ENCODE results near the gene PLCE1. TPM values are rescaled to one million over a fixed set of nuclear protein-coding genes. Genes with fewer than 3 reads are reported as not detected.
"Not testable (repeated sequence)": the region's sequence is repeated elsewhere in the genome, so short reads cannot be mapped to it uniquely, and the experiment has no call there.

PLCE1 gene
- total RNA-seq: 0.19 and 0.29 TPM in 2 replicates

DNA sequence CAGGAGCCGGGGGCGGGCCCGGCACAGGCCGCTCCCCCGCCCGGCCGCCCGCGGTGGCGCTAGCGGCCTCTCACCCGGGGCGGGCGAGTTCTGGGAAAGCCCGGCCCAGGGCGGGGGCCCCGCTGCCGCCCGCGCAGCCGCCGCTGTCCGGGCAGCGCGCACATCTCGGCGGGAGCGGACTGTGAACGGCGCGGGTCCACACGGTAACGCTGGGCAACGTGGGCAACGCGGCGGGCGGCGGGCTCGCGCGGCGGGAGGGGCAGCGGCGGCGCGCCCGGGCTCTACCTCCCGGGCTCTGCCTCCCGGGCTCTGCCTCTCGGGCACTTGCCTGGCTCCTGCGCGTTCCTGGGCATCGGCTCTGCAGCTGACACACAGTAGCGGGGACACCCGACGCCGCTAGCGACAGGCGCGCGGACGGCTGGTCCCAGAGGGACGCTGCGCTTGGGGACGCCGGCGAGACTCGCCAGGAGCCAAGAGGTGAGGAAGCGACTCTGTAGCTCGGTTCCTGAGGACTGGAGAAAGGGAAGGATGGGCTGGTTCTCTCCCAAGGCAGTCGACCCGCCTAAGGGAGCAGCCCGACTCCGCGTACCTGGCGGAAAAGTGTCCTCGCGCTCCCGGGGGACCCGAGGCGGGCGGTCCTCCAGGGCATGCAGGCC lies at the start of gene PLCE1:
Gene PLCE1 (plus strand): TSS at position 150 of the 656 bp plus-strand sequence. CDS start 37,116 bp downstream, outside the sequence.
- DNase-seq (ENCODE audit: extremely low read depth, low read depth, low spot score): no peak

DNA sequence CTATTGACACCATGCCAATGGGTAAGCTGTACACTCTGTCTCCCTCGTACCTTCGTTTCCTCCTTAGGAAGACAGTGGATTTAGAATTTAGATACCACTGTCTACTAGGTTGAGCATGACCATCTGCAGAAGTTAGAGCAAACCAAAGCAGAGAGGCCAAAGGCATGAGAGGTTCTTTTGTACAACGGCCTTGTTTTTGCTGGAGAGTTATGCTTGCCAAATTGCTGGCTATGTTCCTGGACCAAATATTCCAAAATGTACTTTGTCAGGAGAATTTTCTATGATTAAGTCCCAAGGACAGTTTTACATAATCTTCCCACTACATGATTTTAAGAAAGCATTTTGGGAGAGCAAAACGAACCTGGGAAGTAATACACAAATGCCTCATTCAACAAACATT lies 47.9 kb upstream of the PLCE1 start:
- DNase-seq (ENCODE audit: extremely low read depth, low read depth, low spot score): no peak

DNA sequence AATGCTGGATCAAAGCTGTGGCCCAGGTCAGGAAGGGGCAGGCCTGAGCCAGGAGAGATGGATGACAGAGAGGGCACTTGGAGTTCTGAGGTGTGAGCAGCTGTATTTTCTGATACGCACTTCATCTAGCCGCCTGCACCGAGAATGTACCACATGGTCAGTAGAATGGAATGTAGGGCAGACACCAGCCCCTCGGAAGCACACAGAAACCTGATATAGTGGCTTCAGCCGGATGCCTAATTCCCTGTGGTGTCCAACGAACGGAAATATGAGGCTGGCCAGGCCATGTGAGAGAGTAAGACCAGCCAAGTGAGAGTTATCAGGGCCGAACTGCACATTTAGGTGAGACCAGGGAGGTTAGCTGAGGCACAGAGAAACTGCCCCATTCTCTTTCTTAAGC lies 46.7 kb upstream of the PLCE1 start:
- DNase-seq (ENCODE audit: extremely low read depth, low read depth, low spot score): no peak

DNA sequence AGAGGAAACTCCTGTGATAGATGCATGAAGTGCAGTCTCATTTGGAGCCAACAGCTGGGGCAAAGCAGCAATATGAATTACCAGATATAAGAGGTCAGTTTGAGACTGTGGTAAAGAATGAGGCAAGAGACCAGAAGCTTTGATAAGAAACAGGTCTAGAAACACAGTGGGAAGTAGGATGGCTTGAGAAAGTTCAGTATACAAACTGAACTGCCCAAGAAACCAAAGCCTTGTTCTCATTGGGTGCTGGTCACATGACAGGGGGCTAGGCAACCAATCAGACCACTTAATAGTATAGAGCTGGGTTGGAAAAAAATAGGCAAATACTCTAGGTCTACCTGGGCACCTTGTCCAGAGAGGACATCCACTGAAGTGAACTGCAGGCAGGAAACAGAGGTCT lies 46.2 kb upstream of the PLCE1 start:
- no peak for DNase-seq (ENCODE audit: extremely low read depth, low read depth, low spot score)

DNA sequence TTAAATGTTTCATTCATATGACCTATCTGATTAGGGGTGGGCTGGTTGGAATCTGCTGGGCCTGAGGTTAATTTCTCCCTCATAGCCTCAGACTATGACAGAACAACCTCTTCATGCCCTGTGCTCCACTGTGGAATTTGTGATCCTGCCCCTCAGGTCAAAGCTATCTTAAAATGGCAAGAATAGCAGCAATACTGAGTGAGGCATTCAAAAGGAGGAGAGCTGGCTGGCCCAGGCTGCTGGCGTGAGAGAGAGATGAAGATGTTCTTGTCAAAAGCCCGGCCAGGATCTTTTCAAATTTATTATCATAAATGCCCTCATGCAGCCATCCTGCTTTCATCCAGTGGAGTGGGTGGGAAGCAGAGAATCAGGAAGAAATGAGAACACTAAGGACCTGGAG lies 41.8 kb upstream of the PLCE1 start:
- no peak for DNase-seq (ENCODE audit: extremely low read depth, low read depth, low spot score)

DNA sequence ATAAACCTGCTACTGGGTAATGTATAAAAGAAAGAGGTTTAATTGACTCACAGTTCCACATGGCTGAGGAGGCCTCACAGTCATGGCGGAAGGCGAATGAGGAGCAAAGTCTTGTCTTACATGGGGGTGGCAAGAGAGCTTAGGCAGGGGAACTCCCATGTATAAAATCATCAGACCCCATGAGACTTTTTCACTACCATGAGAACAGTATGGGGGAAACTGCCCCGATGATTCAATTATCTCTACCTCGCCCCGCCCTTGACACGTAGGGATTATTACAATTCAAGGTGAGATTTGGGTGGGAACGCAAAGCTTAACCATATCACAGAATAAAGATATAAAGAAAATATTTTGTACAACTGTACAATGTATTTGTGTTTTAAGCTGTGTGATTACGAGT lies 39.4 kb upstream of the PLCE1 start:
- no peak for DNase-seq (ENCODE audit: extremely low read depth, low read depth, low spot score)

DNA sequence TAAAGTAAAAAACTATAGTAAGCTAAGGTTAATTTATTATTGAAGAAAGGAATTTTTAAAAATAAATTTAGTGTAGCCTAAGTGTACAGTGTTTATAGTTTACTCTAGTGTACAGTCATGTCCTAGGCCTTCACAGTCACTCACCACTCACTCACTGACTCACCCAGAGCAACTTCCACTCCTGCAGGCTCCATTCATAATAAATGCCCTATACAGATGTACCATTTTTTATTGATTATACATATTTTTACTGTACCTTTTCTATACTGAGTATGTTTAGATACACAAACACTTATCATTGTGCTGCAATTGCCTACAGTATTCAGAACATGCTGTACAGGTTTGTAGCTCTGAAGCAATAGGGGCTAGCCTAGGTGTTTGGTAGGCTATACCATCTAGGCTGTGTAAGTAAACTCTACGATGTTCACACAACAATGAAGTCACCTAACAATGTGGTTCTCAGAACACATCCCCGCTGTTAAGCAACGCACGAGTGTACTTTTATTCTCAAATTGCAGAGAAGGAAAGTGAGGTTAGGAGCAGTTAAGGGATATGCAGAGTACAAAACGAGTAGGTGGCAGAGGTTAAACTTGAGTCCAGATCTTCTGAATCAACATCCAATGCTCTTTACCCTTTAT lies 38.9 kb upstream of the PLCE1 start:
- DNase-seq (ENCODE audit: extremely low read depth, low read depth, low spot score): no peak

DNA sequence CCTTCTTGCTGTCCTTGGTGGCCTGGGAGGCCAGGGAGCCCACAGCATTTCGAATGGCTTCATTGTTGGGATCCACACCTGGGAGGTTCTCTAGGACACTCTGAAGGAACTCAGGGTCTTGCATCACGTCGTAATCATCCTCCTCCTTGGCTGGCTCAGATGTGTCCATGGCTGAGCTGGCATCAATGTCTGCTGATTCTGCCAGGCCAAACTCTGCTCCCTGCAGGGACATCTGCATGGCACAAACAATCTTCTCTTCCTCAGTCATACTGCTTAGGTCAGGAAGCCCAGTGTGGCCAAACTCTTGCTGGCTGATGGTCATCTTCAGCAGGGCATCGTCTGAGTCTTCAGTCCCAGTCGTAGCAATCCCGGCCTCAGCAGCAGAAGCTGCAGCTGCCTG lies 34.9 kb upstream of the PLCE1 start:
- DNase-seq (ENCODE audit: extremely low read depth, low read depth, low spot score): no peak

DNA sequence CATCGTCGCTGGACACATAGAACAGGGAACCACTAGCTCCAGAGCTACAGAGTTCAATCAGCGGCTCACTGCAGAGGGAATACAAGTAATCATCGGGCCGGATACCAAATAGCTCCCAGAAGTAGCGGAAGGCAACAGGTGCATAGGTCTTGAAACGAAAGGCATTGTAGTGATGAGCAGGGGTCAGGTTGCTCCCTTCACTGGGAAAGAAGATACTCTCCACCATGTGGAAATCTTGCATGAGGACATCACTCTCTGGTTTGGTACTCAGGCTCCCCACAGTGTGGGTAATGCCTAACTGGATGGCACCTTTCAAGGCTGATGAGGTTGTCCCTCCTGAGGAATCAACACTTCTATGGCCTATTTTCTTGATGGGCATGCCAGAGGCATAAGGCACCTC lies 32.7 kb upstream of the PLCE1 start:
- not testable (repeated sequence) for DNase-seq (ENCODE audit: extremely low read depth, low read depth, low spot score)

DNA sequence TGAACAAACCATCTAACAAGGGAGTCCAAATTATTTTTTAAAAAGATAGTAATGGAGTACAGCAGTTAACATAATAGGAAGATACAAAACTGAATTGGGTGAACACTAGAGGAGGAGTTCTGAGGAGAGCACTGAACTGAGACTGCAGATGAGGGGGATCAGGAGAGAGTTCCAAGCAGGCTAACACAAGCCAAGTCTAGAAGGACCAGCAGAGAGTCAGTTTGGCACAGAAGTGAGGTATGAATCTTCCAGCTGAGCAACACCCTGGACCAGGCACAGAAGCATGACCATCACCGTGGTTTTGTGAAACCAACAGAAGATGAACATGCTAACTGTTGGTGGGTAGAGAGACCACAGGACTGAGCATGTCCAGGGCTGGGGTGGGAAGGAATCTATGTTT lies 30.8 kb upstream of the PLCE1 start:
- DNase-seq (ENCODE audit: extremely low read depth, low read depth, low spot score): no peak

DNA sequence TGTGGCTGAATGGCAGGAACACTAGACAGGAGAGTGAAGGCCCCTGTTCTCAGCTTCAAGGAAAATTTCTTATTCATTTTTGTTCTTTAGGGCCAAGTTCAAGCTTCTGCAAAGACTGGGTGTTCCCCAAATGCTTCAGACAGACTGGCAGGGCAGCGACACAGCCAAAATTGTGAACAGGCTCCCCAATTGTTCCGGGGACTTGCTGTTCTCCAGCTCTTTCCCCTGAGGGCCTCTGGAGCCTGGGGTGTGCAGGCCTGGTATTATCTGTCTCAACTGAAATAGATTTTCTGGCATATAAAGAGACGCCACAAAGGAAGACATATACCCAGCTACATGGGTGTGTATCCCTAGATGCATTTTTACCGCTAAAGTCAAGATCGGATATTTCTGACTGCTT lies 30.3 kb upstream of the PLCE1 start:
- no peak for DNase-seq (ENCODE audit: extremely low read depth, low read depth, low spot score)

DNA sequence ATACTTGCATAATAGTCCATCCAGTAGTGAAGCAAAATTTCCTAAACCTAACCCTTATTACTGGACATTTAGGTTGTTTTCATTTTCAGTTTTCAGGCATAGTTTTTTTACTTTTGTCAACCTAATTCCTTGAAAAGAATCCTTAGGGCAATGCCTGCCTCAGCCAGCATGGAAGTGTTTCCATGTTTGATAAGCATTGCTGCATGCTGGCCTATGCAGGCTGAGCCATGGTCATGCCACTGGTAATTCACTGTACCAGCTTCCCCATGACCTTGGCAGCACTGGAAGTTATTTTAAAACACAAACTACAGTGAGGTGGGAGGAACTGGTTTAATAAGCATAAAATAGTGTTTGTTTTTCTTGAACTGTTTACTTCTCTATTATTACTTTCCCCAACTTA lies 27.8 kb upstream of the PLCE1 start:
- DNase-seq (ENCODE audit: extremely low read depth, low read depth, low spot score): no peak

DNA sequence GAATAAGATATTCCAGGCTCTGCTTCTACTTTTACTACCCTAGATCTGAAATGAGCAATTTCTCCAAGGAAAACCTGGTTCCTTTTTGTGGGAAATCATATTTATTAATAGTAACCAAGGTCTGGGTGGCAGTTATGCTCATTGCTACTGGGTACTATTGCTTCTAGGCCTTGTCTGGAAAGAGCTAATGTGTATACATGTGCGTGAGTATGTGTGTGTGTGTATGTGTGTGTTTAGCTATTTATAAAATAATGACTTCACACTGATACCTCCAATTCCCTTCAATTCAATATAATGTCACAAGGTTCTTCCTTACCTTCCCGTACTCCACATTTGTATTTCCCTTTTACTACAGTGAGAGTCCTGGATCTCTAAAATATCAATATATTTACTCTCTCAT lies 26.0 kb upstream of the PLCE1 start:
- no peak for DNase-seq (ENCODE audit: extremely low read depth, low read depth, low spot score)

DNA sequence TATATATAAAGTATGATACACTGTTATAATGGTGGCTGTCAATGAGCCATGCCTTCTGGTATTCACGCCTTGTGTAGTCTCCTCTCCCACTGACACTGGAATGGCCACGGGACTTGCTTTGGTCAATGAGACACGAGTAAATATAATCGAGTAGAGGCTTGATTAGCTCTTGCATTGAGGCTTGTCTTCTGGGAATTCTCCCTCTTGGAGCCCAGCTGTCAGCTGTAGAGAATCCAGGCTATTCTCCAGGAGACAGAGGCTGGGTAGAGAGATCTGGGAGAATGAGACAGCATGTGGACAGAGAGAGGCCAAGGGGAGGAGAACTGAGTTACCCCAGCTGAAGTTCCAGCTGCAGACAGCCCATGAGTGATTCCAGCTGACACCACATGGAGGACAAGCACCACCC lies 25.2 kb upstream of the PLCE1 start:
- no peak for DNase-seq (ENCODE audit: extremely low read depth, low read depth, low spot score)

DNA sequence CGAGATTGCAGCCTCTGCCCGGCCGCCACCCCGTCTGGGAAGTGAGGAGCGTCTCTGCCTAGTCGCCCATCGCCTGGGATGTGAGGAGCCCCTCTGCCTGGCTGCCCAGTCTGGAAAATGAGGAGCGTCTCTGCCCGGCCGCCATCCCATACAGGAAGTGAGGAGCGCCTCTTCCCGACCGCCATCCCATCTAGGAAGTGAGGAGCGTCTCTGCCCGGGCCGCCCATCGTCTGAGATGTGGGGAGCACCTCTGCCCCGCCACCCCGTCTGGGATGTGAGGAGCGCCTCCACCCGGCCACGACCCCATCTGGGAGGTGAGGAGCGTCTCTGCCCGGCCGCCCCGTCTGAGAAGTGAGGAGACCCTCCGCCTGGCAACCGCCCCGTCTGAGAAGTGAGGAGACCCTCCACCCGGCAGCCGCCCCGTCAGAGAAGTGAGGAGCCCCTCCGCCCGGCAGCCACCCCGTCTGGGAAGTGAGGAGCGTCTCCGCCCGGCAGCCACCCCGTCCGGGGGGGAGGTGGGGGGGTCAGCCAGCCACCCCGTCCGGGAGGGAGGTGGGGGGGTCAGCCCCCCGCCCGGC lies 23.2 kb upstream of the PLCE1 start:
- DNase-seq (ENCODE audit: extremely low read depth, low read depth, low spot score): not testable (repeated sequence)

DNA sequence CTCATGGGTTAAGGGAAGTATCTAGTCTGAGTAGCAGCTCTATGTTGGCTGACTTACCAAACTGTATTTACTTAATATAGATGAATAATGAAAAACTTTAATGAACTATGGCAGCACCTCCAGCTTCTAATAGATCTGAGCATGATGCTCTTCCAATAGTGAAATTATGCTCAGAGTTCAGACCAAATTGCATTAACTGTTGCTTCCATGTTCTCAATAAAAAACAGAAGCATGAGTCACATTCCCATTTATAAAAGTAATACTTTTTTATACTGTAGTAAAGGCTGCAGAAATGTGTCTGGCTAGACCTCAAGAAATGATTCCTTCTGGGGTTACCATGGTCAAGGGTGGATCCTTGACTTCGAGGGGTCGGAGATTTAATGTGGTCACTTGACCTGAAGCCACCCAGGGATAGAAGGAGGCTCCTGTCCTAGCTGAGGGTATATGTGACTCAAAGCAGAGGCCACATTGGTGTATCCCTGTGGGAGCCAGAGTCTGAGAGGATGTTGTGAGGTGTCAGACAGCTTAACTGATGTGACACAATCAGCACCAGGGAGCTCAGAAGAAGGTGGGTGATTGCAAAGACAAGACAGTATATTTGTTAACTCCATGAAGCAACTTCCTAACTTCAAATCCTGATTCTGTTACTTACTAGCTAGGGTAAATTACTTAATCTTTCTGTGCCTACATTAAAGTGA lies 19.8 kb upstream of the PLCE1 start:
- DNase-seq (ENCODE audit: extremely low read depth, low read depth, low spot score): no peak

DNA sequence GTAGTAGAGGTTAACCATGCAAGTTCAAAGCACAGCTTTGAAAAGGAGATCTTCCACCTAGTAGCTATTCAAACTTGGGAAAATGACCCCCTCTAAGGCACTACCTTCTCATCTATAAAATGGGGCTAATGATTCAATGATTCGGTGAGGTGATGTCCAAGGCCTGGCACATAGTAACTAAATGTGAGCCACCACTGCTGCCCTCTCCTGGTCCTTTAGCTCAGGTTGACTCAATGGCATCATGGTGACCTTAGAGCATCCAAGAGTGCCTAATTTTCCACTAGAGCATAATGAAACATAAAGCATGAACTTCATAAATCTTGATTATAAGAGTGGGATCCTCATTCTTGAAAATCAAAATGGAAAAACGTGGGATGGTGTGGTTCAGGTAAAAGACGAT lies 16.3 kb upstream of the PLCE1 start:
- no peak for DNase-seq (ENCODE audit: extremely low read depth, low read depth, low spot score)

DNA sequence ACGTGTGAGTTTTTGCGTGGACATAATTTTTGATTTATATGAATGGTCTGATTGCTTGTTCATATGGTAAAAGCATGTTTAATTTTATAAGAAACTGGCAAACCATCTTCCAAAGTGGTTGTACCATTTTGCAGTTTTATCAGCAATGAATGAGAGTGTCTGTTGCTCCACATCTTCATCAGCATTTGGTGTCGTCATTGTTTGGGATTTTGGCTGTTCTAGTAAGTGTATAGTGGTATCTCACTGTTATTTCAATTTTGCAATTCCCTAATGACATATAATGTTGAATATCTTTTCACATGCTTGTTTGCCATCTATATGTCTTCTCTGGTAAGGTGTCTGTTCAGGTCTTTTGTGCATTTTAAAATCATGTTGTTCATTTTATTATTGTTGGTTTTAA lies 13.2 kb upstream of the PLCE1 start:
- DNase-seq (ENCODE audit: extremely low read depth, low read depth, low spot score): no peak

DNA sequence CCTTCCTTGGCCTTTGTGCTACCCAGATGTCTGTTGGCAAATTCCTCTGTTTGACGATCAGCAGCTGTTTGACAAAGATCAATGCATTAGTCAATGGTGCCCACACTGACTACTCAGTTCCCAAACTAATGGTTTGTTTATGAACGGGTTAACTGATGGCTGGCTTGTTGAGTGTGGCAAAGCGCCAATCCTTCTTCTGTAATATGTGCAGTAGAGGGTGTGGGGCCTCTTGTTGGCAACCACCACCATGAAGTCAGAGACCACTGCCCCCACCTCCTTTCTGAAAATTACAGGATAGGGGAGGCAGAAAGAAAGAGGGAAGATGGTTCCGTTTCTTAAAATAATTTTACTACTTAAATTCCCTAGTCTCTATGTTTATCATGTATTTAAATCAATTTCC lies 2.6 kb upstream of the PLCE1 start:
- DNase-seq (ENCODE audit: extremely low read depth, low read depth, low spot score): no peak

DNA sequence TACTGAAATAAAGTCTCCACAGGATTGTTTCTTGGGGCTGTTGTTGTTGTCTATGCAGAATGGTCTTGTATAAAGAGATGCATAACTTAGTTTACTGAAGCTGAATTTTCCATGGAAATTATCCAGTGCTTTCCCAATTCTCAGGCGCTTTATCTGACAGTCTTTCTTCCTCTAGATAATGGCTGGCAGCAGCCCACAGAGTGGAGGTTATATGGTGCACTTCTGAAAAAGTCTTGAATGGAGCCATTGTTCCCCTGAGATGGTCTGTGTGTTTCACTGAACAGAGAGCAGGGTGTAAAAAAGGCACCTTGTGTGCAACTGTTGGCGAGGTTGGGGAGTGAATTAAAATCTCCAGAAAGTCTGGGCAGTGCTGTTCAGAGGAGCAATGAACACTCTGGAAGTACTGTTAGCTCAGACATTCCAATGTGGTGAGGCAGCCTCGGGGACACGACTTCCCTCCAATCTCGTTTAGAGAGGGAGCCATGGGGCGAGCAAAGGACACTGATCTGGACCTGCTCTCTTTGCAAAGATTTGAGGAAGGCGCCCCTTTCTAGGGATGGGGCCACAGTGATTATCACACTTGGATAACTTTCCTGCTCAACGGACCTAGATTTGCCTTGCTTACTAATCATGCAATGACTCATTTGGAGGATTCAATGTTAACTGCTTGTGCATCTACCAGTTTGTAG lies 2.0 kb upstream of the PLCE1 start:
- DNase-seq (ENCODE audit: extremely low read depth, low read depth, low spot score): no peak

DNA sequence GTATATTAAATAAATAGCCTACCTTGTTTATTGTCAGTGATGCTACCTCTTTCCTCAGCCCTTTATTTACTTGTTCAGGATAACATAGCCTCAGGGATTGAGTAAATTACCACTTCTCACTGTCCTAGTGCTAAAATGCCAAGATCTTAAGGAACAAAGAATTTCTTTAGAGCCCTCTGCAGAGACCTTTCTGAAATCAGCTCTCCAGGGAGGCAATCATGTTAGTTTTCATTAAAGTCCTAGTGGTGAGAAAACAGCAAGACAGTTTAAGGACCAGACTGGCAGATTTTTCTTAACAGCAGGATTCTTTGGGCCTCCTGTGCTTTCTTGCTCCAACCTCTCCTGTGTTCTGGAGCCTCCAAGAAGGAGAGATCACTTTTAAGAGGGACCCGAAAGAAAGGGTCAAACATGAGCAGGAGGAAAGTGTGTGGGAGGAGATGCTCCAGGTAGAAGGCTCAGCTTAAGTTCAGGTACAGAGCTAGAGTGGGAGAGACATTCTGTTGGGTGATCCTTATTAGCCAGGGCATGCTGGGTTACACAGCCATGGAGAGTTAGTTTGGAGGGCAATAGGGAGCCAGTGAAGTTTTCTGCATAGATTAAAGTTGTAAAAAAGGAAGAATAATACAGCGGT lies 1.2 kb upstream of the PLCE1 start:
- no peak for DNase-seq (ENCODE audit: extremely low read depth, low read depth, low spot score)

All from glomerular endothelial cell (primary cell).